DMS53 (cell line): ENCODE data around the gene EXOSC6.
"Not testable (repeated sequence)": the region's sequence is repeated elsewhere in the genome, so short reads cannot be mapped to it uniquely, and the experiment has no call there.

Experiments
- DNase-seq: peaks from one replicate; lab custom pipeline; 2025; lab: John Stamatoyannopoulos, UW

EXOSC6 gene

DNA sequence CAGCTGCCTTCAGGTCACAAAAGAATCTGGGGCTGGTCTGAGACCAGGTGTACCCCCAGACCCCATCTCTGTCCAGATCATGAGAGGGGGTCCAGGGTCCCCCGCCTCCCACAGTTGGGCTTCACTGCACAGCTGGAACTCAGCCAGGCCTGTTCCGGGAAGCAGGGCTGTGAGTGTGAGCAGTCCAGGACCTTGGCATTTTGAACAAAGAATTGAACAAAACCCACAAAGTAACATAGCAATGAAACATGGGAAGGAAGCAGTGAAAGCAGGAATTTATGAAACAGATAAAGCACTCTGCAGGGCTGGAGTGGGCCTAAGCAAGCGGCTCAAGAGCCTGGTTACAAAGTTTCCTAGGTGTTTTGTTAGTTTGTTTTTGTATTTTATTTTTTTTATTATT is 53.1 kb downstream of the EXOSC6 start:
- not testable (repeated sequence) for DNase-seq

DNA sequence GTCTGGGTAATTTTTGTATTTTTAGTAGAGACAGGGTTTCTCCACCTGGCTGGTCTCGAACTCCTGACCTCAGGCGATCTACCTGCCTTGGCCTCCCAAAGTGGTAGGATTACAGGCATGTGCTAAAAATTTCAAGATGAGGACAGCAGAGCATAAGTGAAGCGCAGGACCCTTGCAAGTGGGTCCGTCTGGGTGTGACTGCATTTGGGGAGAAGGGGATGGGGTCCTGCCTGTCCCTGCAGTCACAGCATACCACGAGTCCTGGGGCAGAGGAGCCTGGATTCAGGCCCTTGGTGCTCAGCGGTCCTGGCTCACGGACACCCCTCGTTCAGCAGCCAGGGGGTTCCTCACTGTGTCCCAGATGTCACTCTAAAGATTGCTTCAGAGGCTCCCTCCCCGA is 53.5 kb downstream of the EXOSC6 start:
- DNase-seq = not testable (repeated sequence)

DNA sequence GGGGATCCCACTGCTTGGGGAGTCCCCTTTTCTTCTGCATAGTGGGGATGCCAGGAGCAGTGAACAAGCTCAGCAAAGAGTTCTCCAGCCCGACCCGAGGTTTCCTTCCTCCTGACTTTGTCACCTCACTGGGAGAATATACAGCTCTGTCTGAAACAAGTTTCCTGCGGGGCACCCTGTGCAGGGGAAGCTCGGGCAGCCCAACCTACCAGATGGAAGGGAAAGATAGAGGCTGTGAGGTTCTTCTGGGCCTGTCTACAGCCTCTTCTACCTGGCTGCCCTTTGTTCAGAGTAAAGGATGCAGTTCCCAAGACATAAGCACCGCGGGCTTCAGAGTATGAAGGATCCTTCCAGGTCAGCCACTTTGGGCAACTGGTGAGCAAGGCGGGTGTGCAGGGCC is 54.1 kb downstream of the EXOSC6 start:
- DNase-seq = not testable (repeated sequence)
